Heart right ventricle (tissue), 16 donors: ENCODE results near the gene HEMK1. TPM values are rescaled to one million over a fixed set of nuclear protein-coding genes. Genes with fewer than 3 reads are reported as not detected.

ENCODE experiments used
- ATAC-seq, 8 donors: fragments of 200-7000 bp; cut with Tn5 transposase; one replicate each; pipeline ENCODE4 v1.9.1; 2020; ENCODE audit warnings: mild to moderate bottlenecking in 8 of 8, moderate library complexity in 8 of 8, moderate number of reproducible peaks in 1 of 8
- DNase-seq, 2 donors: peaks; one replicate each; pipeline ENCODE4 v3.0.0-alpha.2; 2020
- H3K27ac ChIP-seq, 10 donors: fragments of 200-600 bp; sonication (generic) in 2 of 10; one replicate each; pipeline versions ENCODE4 v1.5.0 to v1.8.0; 2020 to 2022; ENCODE audit warnings: mild to moderate bottlenecking in 3 of 10
- H3K27me3 ChIP-seq, 7 donors: fragments of 200-600 bp; one replicate each; pipeline ENCODE4 v1.8.0; 2021 to 2022; ENCODE audit warnings: mild to moderate bottlenecking in 2 of 7
- H3K36me3 ChIP-seq, 9 donors: fragments of 200-600 bp; sonication (generic) in 1 of 9; one replicate each; pipeline versions ENCODE4 v1.5.0 to v1.8.0; 2020 to 2022; ENCODE audit warnings: mild to moderate bottlenecking in 2 of 9
- H3K4me1 ChIP-seq, 9 donors: fragments of 200-600 bp; sonication (generic) in 1 of 9; one replicate each; pipeline versions ENCODE4 v1.5.0 to v1.8.0; 2020 to 2022; ENCODE audit warnings: mild to moderate bottlenecking in 4 of 9
- H3K4me3 ChIP-seq, 10 donors: fragments of 200-600 bp; sonication (generic) in 2 of 10; one replicate each; pipeline versions ENCODE4 v1.5.0 to v1.8.0; 2020 to 2022; ENCODE audit warnings: mild to moderate bottlenecking in 7 of 10, moderate library complexity in 2 of 10
- H3K9me3 ChIP-seq, 11 donors: fragments of 200-600 bp in 10 of 11; sonication (generic) in 2 of 11; one replicate each; pipeline versions ENCODE4 v1.5.0 to v1.8.0; 2013 to 2022; ENCODE audit warnings: mild to moderate bottlenecking in 2 of 11, control low read depth in 1 of 11, moderate library complexity in 1 of 11
- CTCF ChIP-seq, 9 donors: fragments of 200-600 bp; sonication (generic) in 2 of 9; IDR thresholded peaks; one replicate each; pipeline versions ENCODE4 v1.5.0 to v1.8.0; 2021 to 2022; ENCODE audit warnings: antibody characterized with exemption in 9 of 9, mild to moderate bottlenecking in 5 of 9, moderate library complexity in 1 of 9
- WGBS, 2 donors: extraction: QIAGEN DNeasy Blood & Tissue Kit; methylation state at CpG; one replicate each; pipeline ENCODE4 v1.1.7; 2013; ENCODE audit warnings: inconsistent platforms in 1 of 2; 5-methylcytosine and 5-hydroxymethylcytosine counted together
- intact Hi-C, 10 donors: fragments of 100-400 bp; cut with DNase I; formaldehyde crosslinking; loops; one replicate each; pipeline versions ENCODE4 v1.11.1 to v1.14.2; 2022
- polyA plus RNA-seq, 2 donors: library from polyadenylated mRNA; stranded (reverse); fragments of 200-250 nt; gene quantifications; one replicate each; pipeline ENCODE4 v1.2.3, GENCODE V29; 2013
- total RNA-seq, 10 donors: library from RNA; stranded (reverse); fragmentation: NEBNext Ultra II Directional in 3 of 10; extraction: Animal tissue kit (Norgen Biotek cat#: 25700) in 3 of 10; gene quantifications; one replicate each; pipeline versions ENCODE4 v1.2.1 to v1.2.4, GENCODE V29; 2021 to 2023
- donor health status: Arrhythmogenic right ventricular cardiomyopathy.
- donor health status: ischemic (EF 13 %, LVEDD 7.1; RV severe dilation, severe dysfunction).
- donor health status: healthy with polysubstance abuse.
- donor health status: DM: no; HTN: yes; CAD: no.
- donor health status: DM: no; HTN: no; CAD: no.
- donor health status: ischemic (EF 25% LVEDD 6.9; RV normal size, moderate dysfunction).
- donor health status: ischemic (EF 25% LVEDD 5.7; RV mildly dilated, moderate dysfunction).
- donor health status: healthy.
- donor health status: DM: yes; HTN: yes; CAD: no.
- donor health status: Ischemic cardiomyopathy.
- donor health status: ischemic (EF 35%, LVEDD 5.7; RV mildly dilated, moderate dysfunction).
- donor health status: nonischemic (EF 11% LVEDD 7.7; RV severe dilation, severe dysfunction).
- donor health status: DM: yes; HTN: yes; CAD: no.
- donor health status: PGD.
- donor health status: ischemic (EF 29% LVEDD 5.4; RV normal size, mild dysfunction).
- donor health status: nonischemic (EF 23%, LVEDD 6.1; RV moderate dilation, normal function).

Gene HEMK1
- total and polyA plus RNA-seq, 12 donors: 10.6 to 19.0 (median 14.8) TPM

GRCh38 chr3:50617911-50618481 lies 48.7 kb downstream of the HEMK1 start:
- WGBS, 2 donors: 22 to 50% methylated on average over 6 of the region's 6 CpGs
- ATAC-seq (peak in 6 of 8 donors; percentile 5 to 51 (median 26)), DNase-seq (peak; percentile 54 to 63)
- H3K36me3 ChIP-seq: peaks cover 0 to 21% (median 0%) of the 10 kb centered on the region in 9 donors
- peak overlapping the region; percentile 76 to 98 (median 92) for H3K4me3 ChIP-seq
- no peaks in the 10 kb centered on the region for H3K27me3 ChIP-seq
- H3K4me1 ChIP-seq: peaks cover 9 to 81% (median 63%) of the 10 kb centered on the region in 9 donors
- peak overlapping the region; percentile 85 to 98 (median 96) for H3K27ac ChIP-seq
- no peak for TF ChIP-seq CTCF (IDR thresholded peaks at IDR 0.05)
- H3K9me3 ChIP-seq: no peaks in the 10 kb centered on the region
- intact Hi-C loops: loop anchor here in 7 of 10 donors (2.0 to 10.0 kb wide), 8 partner anchors 31 to 814 kb away; partner anchors contain the start of gene MANF (in 3 of the 7)

DNA sequence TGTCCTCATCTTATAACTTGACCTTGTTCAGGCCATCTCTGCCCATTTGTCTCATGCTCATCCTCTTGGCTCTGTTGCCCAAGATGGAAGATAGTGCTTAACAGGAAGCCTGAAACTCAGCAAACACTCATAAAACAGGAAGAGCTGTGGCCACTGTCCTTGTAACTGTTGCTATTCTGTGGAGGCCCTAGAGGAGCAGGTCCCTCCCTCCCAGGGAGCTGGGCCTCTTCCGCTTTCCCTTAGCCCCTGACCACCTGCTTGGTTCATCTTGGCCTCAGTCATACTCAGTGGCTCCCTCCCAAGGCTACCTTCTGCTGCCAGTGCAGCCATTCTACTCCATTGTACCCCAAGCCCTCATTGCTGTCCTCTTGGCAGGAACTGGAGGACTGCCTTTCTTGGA lies 51.1 kb downstream of the HEMK1 start:
- no peaks in the 10 kb centered on the region for H3K9me3 ChIP-seq
- intact Hi-C loops: loop anchor here in 3 of 10 donors (5.0 to 10.0 kb wide), 3 partner anchors 754 to 767 kb away; partner anchors contain the start of gene MANF (in 1 of the 3)
- DNase-seq (no peak), ATAC-seq (no peak)
- H3K36me3 ChIP-seq: peaks cover 0 to 33% (median 0%) of the 10 kb centered on the region in 9 donors
- peak overlapping the region in 1 of 10 donors; percentile 98 for H3K4me3 ChIP-seq
- TF ChIP-seq CTCF (IDR thresholded peaks at IDR 0.05): peak in 2 of 9 donors; percentile 12 to 18
- 69 to 85% methylated on average over 1 of the region's 1 CpG for WGBS, 2 donors
- peaks cover 14 to 94% (median 77%) of the 10 kb centered on the region in 9 donors for H3K4me1 ChIP-seq
- H3K27me3 ChIP-seq: no peaks in the 10 kb centered on the region
- peak overlapping the region; percentile 30 to 98 (median 96) for H3K27ac ChIP-seq

GRCh38 chr3:50620820-50621219 lies 51.5 kb downstream of the HEMK1 start:
- intact Hi-C loops: loop anchor here in 3 of 10 donors (5.0 to 10.0 kb wide), 3 partner anchors 754 to 766 kb away; partner anchors contain the start of gene MANF (in 1 of the 3)
- H3K27me3 ChIP-seq: no peaks in the 10 kb centered on the region
- TF ChIP-seq CTCF (IDR thresholded peaks at IDR 0.05): no peak
- H3K9me3 ChIP-seq: no peaks in the 10 kb centered on the region
- ATAC-seq (no peak), DNase-seq (no peak)
- peak overlapping the region; percentile 30 to 98 (median 96) for H3K27ac ChIP-seq
- peaks cover 0 to 33% (median 0%) of the 10 kb centered on the region in 9 donors for H3K36me3 ChIP-seq
- WGBS, 2 donors: 34 to 35% methylated on average over 4 of the region's 4 CpGs
- H3K4me3 ChIP-seq: peak overlapping the region in 1 of 10 donors; percentile 98
- H3K4me1 ChIP-seq: peaks cover 15 to 95% (median 81%) of the 10 kb centered on the region in 9 donors

DNA sequence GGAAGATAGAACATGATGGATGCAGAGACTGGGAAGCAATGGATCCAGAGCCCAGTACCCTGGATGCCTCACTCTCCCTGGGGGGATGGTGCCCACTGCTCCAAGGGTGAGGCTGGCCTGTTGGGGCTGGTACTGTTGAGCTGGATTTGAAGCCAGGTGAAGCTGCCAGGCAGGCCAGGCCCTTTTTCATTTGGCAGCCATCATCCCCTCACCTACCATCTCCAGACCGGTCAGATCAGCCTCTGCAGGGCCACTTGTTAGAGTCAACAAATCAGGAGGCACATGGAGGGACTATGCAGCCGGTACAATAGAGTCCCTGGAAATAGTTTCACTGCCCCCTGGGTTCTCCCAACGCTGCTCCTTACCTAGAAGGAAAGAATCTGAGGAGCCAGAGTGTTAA lies 53.6 kb downstream of the HEMK1 start:
- intact Hi-C loops: loop anchor here in 3 of 10 donors (5.0 to 10.0 kb wide), 3 partner anchors 752 to 764 kb away; partner anchors contain the start of gene MANF (in 1 of the 3)
- WGBS, 2 donors: 38 to 58% methylated on average over 3 of the region's 3 CpGs

More for the DNA sequence above, 53.6 kb downstream of the HEMK1 start:
- DNase-seq: no peak
- Histone ChIP-seq H3K9me3 (no peaks in the 10 kb centered on the region), H3K4me1 (peaks cover 18 to 100% (median 78%) of the 10 kb centered on the region in 9 donors), H3K27me3 (no peaks in the 10 kb centered on the region), H3K27ac (peak overlapping the region in 5 of 10 donors; percentile 48 to 98 (median 81)), H3K4me3 (no peak overlapping the region), H3K36me3 (peaks cover 0 to 33% (median 0%) of the 10 kb centered on the region in 9 donors)
- TF ChIP-seq CTCF (IDR thresholded peaks at IDR 0.05): no peak
- no peak for ATAC-seq
